GM20000 (cell line): Measurements from ENCODE around the gene RAB33A.

Source experiments
- DNase-seq: peaks from one replicate; pipeline ENCODE4 v3.0.0; 2012; ENCODE audit warnings: low spot score
- TF ChIP-seq, protein P1 (sequence below): IDR thresholded peaks from 2 replicates; pipeline ENCODE4 v1.5.1; 2012; ENCODE audit warnings: mild to moderate bottlenecking, control low read depth; ENCODE audit errors: extremely low read depth, missing control alignments

RAB33A gene

DNA sequence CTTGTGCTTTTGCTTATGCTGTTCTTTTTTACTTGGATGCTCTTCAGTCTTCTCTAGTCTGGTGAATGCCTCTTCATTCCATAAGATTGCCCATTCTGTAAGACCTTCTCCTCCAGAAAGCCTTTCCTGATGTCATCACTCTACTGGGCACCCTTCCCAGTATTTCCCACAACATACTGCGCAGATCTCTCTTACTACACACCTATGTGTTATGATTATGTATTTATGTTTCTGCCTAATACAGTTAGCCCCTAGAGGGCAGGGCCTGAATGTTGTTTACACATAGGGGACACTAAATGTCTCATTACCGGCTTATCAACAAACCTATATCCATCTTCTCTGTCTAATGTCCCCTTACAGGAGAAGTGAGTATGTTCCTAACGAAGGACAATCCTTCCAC lies 27.3 kb upstream of the RAB33A start:
- no peak for DNase-seq
- TF ChIP-seq, protein P1, sequence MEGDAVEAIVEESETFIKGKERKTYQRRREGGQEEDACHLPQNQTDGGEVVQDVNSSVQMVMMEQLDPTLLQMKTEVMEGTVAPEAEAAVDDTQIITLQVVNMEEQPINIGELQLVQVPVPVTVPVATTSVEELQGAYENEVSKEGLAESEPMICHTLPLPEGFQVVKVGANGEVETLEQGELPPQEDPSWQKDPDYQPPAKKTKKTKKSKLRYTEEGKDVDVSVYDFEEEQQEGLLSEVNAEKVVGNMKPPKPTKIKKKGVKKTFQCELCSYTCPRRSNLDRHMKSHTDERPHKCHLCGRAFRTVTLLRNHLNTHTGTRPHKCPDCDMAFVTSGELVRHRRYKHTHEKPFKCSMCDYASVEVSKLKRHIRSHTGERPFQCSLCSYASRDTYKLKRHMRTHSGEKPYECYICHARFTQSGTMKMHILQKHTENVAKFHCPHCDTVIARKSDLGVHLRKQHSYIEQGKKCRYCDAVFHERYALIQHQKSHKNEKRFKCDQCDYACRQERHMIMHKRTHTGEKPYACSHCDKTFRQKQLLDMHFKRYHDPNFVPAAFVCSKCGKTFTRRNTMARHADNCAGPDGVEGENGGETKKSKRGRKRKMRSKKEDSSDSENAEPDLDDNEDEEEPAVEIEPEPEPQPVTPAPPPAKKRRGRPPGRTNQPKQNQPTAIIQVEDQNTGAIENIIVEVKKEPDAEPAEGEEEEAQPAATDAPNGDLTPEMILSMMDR = no peak

DNA sequence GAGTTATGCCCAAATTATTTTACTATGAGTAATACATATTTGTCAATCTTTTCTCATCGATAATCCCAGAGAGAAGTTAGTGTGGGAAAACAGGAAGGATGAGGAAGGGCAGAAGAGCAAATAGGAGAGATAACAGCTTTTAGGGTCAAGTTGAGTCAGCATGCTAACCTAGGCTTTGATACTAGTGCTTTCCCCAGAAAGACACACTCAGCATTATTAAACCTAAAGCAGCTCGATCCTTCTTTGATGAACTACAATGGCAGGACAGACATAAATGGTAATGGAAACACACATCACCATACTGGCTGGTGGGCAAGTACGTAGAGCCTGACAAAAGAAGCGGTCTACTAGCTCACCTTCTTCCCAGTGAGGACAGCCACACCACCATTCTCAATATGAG lies 26.6 kb upstream of the RAB33A start:
- TF ChIP-seq, protein P1 = no peak
- no peak for DNase-seq

DNA sequence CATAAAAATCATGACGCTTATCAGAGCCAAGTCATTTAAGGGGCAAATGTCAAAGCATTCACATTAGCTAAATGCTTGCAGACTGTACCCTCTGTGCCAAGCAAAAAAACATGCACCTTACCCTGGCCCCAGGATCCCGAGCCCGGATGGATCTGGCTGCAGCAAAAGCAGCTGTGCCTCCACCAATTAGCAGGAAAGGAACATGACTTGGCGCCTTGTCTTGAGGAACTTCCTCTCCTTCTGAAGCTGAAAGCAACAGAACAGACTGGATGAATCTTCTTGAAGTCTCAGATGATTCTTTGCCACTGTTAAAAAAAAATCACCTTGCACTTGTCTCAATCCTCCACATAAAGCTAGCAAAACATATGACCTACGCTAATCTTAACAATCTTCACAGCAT lies 24.1 kb upstream of the RAB33A start:
- TF ChIP-seq, protein P1 = no peak
- no peak for DNase-seq

DNA sequence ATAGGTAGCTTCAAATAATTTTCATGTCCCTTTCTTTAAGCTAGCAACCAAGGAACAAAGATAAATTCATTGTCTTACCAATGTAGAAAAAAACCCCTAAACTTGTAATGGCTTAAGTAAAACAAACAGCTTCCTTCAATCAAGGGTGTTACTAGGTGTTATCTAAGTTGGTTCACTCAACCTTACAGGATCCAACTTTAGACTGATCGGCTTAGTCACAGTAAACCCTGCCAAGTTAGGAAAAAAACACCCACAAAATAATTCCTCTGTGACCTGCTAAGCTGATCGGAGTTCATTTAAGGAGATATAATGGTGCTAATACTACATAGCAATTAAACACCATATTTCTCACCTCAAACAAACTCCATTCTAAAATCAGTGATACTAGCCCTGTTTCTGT lies 16.2 kb upstream of the RAB33A start:
- TF ChIP-seq, protein P1 = no peak
- no peak for DNase-seq

DNA sequence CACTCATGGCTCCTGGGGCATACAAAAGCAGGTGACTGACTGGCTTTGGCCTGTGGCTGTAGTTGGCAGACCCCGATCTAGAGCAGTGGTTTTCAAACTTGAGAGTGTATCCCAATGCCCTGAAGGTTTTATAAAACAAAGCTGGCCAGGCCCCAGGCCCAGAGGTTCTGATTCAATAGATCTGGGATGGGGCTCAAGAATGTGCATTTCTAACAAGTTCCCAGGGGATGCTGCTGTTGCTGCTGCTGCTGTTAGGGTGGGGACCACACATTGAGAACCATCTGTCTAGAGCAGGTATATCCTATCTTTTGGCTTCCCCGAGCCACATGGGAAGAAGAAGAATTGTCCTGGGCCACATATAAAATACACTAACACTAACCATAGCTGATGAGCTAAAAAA lies 13.5 kb upstream of the RAB33A start:
- TF ChIP-seq, protein P1 = no peak
- no peak for DNase-seq

DNA sequence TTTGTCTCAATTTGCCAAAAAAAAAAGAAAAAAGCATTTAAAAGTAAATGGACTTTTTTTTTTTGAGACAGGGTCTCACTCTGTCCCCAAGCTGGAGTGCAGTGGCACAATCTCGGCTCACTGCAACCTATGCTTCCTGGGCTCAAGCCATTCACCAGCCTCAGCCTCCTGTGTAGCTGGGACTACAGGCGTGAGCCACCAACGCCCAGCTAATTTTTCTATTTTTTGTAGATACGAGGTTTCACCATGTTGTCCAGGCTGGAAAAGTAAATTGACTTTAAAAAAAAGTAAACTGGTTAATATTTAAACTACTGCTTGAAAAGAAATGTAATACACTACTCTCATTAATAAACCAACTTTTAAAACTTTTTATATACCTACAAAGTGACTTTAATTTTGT lies 12.0 kb upstream of the RAB33A start:
- DNase-seq = no peak
- TF ChIP-seq, protein P1 = no peak

DNA sequence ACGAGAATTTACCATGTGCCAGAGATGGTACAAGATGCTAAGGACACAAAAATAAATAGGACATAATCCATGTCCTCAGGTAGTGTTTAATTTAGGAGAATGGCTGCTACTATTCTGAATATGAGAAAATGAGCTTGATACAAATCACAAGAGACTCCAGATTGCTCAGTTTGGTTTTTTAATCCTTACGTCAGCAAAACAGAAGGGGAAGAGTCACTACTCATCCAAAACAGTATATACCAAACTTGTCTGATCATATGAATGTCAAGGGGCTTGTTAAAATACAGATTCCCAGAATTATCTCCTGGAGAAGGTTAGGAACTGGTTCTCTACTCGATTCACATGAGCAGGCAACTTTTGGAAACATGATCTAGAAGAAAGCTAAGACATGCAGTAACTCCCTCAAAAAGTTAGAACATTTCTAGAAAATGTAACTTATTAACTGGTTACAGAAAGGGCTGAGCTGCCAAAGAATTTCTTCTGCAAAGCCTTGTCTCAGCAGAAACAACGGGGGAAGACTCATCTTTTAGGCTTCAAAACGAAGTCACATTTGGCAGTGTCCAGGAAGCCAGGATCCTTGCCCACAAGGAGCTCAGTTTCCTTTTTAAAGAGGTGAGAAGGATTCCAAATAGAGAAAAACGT lies 9.5 kb upstream of the RAB33A start:
- TF ChIP-seq, protein P1 = no peak
- no peak for DNase-seq
